ENCODE results near the gene PPM1K. TPM values are rescaled to one million over a fixed set of nuclear protein-coding genes. Genes with fewer than 3 reads are reported as not detected.
A peak's percentile ranks its signal among the peaks of the same experiment; 100 is the strongest.

PPM1K gene
- 10 to 100 TPM; 82.2 to 84.3 TPM for total RNA-seq
- 10 to 100 TPM; 83.8 to 84.5 TPM for polyA plus RNA-seq

- Mint-ChIP-seq H3K4me1 (peaks cover 29 to 56% (median 38%) of the 10 kb centered on the region in 4 donors), H3K27ac (peak within 1 kb of the TSS; percentile 99 to 100 (median 99)), H3K36me3 (peaks cover 0 to 15% of the 10 kb centered on the region in 2 donors), H3K27me3 (peaks cover 0 to 1% of the 10 kb centered on the region in 2 donors), H3K4me3 (peak within 1 kb of the TSS; percentile 94 to 99 (median 96)), H3K9me3 (peaks cover 0 to 2% (median 0%) of the 10 kb centered on the region in 8 donors)
- no peaks in the 10 kb centered on the region for H3K36me3 ChIP-seq (ENCODE audit: insufficient read depth, low read length)
- H3K9me3 ChIP-seq (ENCODE audit: control insufficient read depth in 1 of 2, low read length in 2 of 2), result no peaks in the 10 kb centered on the region
- POLR2A ChIA-PET (ENCODE audit: partially characterized antibody), result interaction anchor here (0.7 to 4.8 kb wide), 35 partner anchors 9 to 1349 kb away, joined by 3 to 109 read pairs (median 5); partner anchors contain the start of genes AFF1, GPRIN3, HERC3 and HERC5
- no peaks in the 10 kb centered on the region for H3K27me3 ChIP-seq (ENCODE audit: insufficient read depth, low read length)
- peak; percentile 98 to 100 (median 99) for DNase-seq
- peak within 1 kb of the TSS; percentile 89 for H3K27ac ChIP-seq (ENCODE audit: low read depth, low read length)
- intact Hi-C loops (cut with micrococcal nuclease), result loop anchor here (1.0 to 5.0 kb wide), 10 partner anchors 36 to 1350 kb away; partner anchors contain the start of genes HERC5, NAP1L5 and PYURF
- CTCF ChIA-PET (ENCODE audit: partially characterized antibody), result interaction anchor here (0.7 to 2.7 kb wide), 11 partner anchors 10 to 172 kb away, joined by 3 to 18 read pairs (median 4); partner anchors contain the start of genes HERC5 and HERC6
- peak within 1 kb of the TSS; percentile 83 to 92 for H3K4me3 ChIP-seq (ENCODE audit: low read length in 2 of 2)
- H3K4me1 ChIP-seq (ENCODE audit: insufficient read depth, low read length), result peaks cover 40% of the 10 kb centered on the region
Observed at GRCh38 chr4:88284439-88285234, at the start of gene PPM1K. PPM1K (minus strand) TSS chr4:88284561; CDS start chr4:88278583, 5,978 bp downstream.

- no peaks in the 10 kb centered on the region for H3K4me1 ChIP-seq (ENCODE audit: insufficient read depth, low read length)
- POLR2A ChIA-PET (ENCODE audit: partially characterized antibody), result no interaction called here
- H3K27me3 ChIP-seq (ENCODE audit: insufficient read depth, low read length), result no peaks in the 10 kb centered on the region
- H3K36me3 Mint-ChIP-seq, result no peaks in the 10 kb centered on the region
- no peak for DNase-seq
- peaks cover 1 to 3% of the 10 kb centered on the region in 2 donors for H3K27me3 Mint-ChIP-seq
- no peak overlapping the region for H3K27ac ChIP-seq (ENCODE audit: low read depth, low read length)
- H3K36me3 ChIP-seq (ENCODE audit: insufficient read depth, low read length), result no peaks in the 10 kb centered on the region
- no peak overlapping the region for H3K4me3 Mint-ChIP-seq
- CTCF ChIA-PET (ENCODE audit: partially characterized antibody), result interaction anchor here (0.7 kb wide), 2 partner anchors 8 to 181 kb away, joined by 3 read pairs; no protein-coding TSS in a partner anchor
- H3K4me1 Mint-ChIP-seq, result peaks cover 0 to 5% (median 3%) of the 10 kb centered on the region in 4 donors
- H3K4me3 ChIP-seq (ENCODE audit: low read length in 2 of 2), result no peak overlapping the region
- H3K27ac Mint-ChIP-seq, result no peak overlapping the region
- intact Hi-C loops (cut with micrococcal nuclease), result no loop called here
- H3K9me3 ChIP-seq (ENCODE audit: control insufficient read depth in 1 of 2, low read length in 2 of 2), result no peaks in the 10 kb centered on the region
- H3K9me3 Mint-ChIP-seq, result peaks cover 0 to 3% (median 0%) of the 10 kb centered on the region in 8 donors
Observed at GRCh38 chr4:88333741-88334405, 49.5 kb upstream of the PPM1K start.

DNA sequence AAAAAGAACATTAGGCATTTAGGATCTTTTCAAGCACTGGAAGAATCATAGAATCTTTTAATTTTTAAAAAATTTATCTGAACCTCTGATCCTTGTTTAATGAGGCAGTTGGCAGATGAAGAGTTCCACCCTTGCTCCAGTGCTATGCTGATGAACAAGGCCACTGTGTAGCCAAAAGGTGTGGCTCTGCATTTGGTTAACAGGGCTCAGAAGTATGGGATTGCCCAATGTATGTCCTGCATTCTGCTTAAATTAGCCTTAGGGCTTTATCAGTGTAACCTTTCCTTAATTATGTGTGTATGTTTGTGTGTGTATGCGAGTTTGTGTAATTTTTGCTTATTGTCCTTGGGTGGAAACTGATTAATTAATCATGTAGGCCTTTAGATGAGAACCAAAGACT lies 43.3 kb upstream of the PPM1K start:
- POLR2A ChIA-PET (ENCODE audit: partially characterized antibody), result no interaction called here
- intact Hi-C loops (cut with micrococcal nuclease), result no loop called here
- no peaks in the 10 kb centered on the region for H3K27me3 ChIP-seq (ENCODE audit: insufficient read depth, low read length)
- no peak for DNase-seq
- Mint-ChIP-seq H3K4me1 (peaks cover 0 to 2% (median 0%) of the 10 kb centered on the region in 4 donors), H3K27ac (no peak overlapping the region), H3K27me3 (peaks cover 0 to 3% of the 10 kb centered on the region in 2 donors), H3K36me3 (no peaks in the 10 kb centered on the region), H3K4me3 (no peak overlapping the region), H3K9me3 (peaks cover 0 to 2% (median 0%) of the 10 kb centered on the region in 8 donors)
- H3K36me3 ChIP-seq (ENCODE audit: insufficient read depth, low read length), result no peaks in the 10 kb centered on the region
- H3K9me3 ChIP-seq (ENCODE audit: control insufficient read depth in 1 of 2, low read length in 2 of 2), result no peaks in the 10 kb centered on the region
- no peak overlapping the region for H3K4me3 ChIP-seq (ENCODE audit: low read length in 2 of 2)
- no peaks in the 10 kb centered on the region for H3K4me1 ChIP-seq (ENCODE audit: insufficient read depth, low read length)
- H3K27ac ChIP-seq (ENCODE audit: low read depth, low read length), result no peak overlapping the region
- CTCF ChIA-PET (ENCODE audit: partially characterized antibody), result no interaction called here

- intact Hi-C loops (cut with micrococcal nuclease), result loop anchor here (1.0 kb wide), 1 partner anchor 37 kb away; the partner anchor contains the start of gene PPM1K
- H3K27ac ChIP-seq (ENCODE audit: low read depth, low read length), result peak overlapping the region; percentile 20
- H3K4me1 ChIP-seq (ENCODE audit: insufficient read depth, low read length), result peaks cover 16% of the 10 kb centered on the region
- H3K9me3 ChIP-seq (ENCODE audit: control insufficient read depth in 1 of 2, low read length in 2 of 2), result no peaks in the 10 kb centered on the region
- ChIA-PET POLR2A (ENCODE audit: partially characterized antibody) (interaction anchor here (1.1 to 2.3 kb wide), 3 partner anchors 37 to 136 kb away, joined by 3 to 26 read pairs (median 4); partner anchors contain the start of genes HERC5, HERC6 and PPM1K), CTCF (ENCODE audit: partially characterized antibody) (interaction anchor here (0.9 to 1.9 kb wide), 4 partner anchors 33 to 102 kb away, joined by 3 to 6 read pairs (median 4); partner anchors contain the start of gene PPM1K)
- Mint-ChIP-seq H3K36me3 (no peaks in the 10 kb centered on the region), H3K27me3 (no peaks in the 10 kb centered on the region), H3K9me3 (no peaks in the 10 kb centered on the region), H3K27ac (peak overlapping the region; percentile 70 to 93 (median 86)), H3K4me3 (peak overlapping the region; percentile 53 to 92 (median 83)), H3K4me1 (peaks cover 11 to 21% (median 13%) of the 10 kb centered on the region in 4 donors)
- no peaks in the 10 kb centered on the region for H3K36me3 ChIP-seq (ENCODE audit: insufficient read depth, low read length)
- H3K27me3 ChIP-seq (ENCODE audit: insufficient read depth, low read length), result no peaks in the 10 kb centered on the region
- peak in 4 of 5 donors; percentile 17 to 24 (median 20) for DNase-seq
- H3K4me3 ChIP-seq (ENCODE audit: low read length in 2 of 2), result peak overlapping the region in 1 of 2 donors; percentile 17
Observed at GRCh38 chr4:88320780-88321373, 36.5 kb upstream of the PPM1K start.

GRCh38 chr4:88320224-88320779 lies 35.9 kb upstream of the PPM1K start:
- peak in 1 of 5 donors; percentile 1 for DNase-seq

GRCh38 chr4:88318751-88319350 lies 34.5 kb upstream of the PPM1K start:
- Histone ChIP-seq H3K9me3 (ENCODE audit: control insufficient read depth in 1 of 2, low read length in 2 of 2) (no peaks in the 10 kb centered on the region), H3K27ac (ENCODE audit: low read depth, low read length) (no peak overlapping the region), H3K4me3 (ENCODE audit: low read length in 2 of 2) (no peak overlapping the region), H3K4me1 (ENCODE audit: insufficient read depth, low read length) (peaks cover 16% of the 10 kb centered on the region), H3K36me3 (ENCODE audit: insufficient read depth, low read length) (no peaks in the 10 kb centered on the region), H3K27me3 (ENCODE audit: insufficient read depth, low read length) (no peaks in the 10 kb centered on the region)
- intact Hi-C loops (cut with micrococcal nuclease), result no loop called here
- Mint-ChIP-seq H3K4me3 (peak overlapping the region in 1 of 8 donors; percentile 65), H3K36me3 (no peaks in the 10 kb centered on the region), H3K9me3 (no peaks in the 10 kb centered on the region), H3K27me3 (peaks cover 0 to under 1% of the 10 kb centered on the region in 2 donors), H3K4me1 (peaks cover 11 to 21% (median 13%) of the 10 kb centered on the region in 4 donors), H3K27ac (no peak overlapping the region)
- POLR2A ChIA-PET (ENCODE audit: partially characterized antibody), result no interaction called here
- CTCF ChIA-PET (ENCODE audit: partially characterized antibody), result no interaction called here
- DNase-seq, result no peak

More at GRCh38 chr4:88320224-88320779, 35.9 kb upstream of the PPM1K start:
- Histone ChIP-seq H3K27me3 (ENCODE audit: insufficient read depth, low read length) (no peaks in the 10 kb centered on the region), H3K36me3 (ENCODE audit: insufficient read depth, low read length) (no peaks in the 10 kb centered on the region), H3K4me1 (ENCODE audit: insufficient read depth, low read length) (peaks cover 16% of the 10 kb centered on the region), H3K9me3 (ENCODE audit: control insufficient read depth in 1 of 2, low read length in 2 of 2) (no peaks in the 10 kb centered on the region), H3K4me3 (ENCODE audit: low read length in 2 of 2) (peak overlapping the region in 1 of 2 donors; percentile 17), H3K27ac (ENCODE audit: low read depth, low read length) (peak overlapping the region; percentile 20)
- Mint-ChIP-seq H3K36me3 (no peaks in the 10 kb centered on the region), H3K4me3 (peak overlapping the region in 7 of 8 donors; percentile 53 to 92 (median 85)), H3K4me1 (peaks cover 11 to 21% (median 13%) of the 10 kb centered on the region in 4 donors), H3K27ac (peak overlapping the region; percentile 70 to 93 (median 86)), H3K27me3 (no peaks in the 10 kb centered on the region), H3K9me3 (no peaks in the 10 kb centered on the region)
- CTCF ChIA-PET (ENCODE audit: partially characterized antibody), result interaction anchor here (0.9 to 1.9 kb wide), 4 partner anchors 32 to 101 kb away, joined by 3 to 6 read pairs (median 4); partner anchors contain the start of gene PPM1K
- intact Hi-C loops (cut with micrococcal nuclease), result loop anchor here (1.0 kb wide), 1 partner anchor 36 kb away; the partner anchor contains the start of gene PPM1K
- POLR2A ChIA-PET (ENCODE audit: partially characterized antibody), result interaction anchor here (1.1 to 2.3 kb wide), 3 partner anchors 36 to 137 kb away, joined by 3 to 26 read pairs (median 4); partner anchors contain the start of genes HERC5, HERC6 and PPM1K
